GM10847 (cell line): ENCODE measurements around the gene HTR7.

Experiments
- POLR2A ChIP-seq: IDR thresholded peaks from 2 replicates; pipeline ENCODE4 v1.6.1; 2011; ENCODE audit not compliant: insufficient read length; ENCODE audit errors: extremely low read depth

HTR7 gene

DNA sequence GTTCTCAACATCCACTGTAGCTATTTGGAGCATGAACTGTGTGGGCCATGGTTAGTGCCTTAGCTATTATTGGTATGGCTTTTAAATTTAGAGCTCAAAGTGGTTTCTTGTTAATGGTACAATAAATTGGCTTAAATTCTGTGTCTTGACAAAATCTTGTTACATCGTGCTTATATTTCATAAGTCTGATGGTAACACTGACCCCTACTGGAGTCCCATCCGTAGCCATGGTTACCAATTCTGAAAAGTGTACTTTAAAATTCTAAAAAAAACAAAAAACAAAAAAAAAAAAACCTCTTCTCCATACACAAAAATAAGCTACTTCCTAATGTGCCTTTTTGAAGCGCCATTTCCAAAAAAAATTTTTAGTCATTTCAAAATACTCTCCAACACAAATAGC, 7.6 kb upstream of the HTR7 start:
- no peak for TF ChIP-seq POLR2A

DNA sequence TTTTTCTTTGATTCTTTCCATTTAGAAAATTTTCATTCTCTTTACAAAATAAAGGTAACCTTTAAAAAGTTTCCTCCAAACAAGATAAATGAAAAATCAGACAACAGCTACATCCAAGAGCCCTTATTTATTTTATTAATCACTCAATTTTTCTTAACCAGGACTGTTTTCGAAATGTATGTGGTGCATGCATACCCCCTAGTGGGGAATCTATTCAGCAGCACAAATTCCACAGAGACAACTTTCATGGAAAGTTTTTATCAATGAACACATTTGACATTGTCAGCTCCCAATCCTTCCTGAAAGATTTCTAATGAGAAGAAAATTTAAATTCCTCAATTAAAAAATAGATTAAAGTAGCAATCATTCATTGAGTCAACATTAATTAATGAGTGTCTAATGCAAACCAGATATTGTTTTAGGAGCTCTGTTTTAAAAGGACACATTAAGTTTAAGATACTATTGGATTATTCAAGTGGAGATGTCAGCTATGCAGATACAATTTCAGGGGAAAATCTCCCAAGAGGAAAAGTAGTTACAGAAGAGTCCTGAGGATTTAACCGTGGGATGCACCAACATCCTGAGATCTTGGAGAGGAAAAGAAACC, 5.2 kb upstream of the HTR7 start:
- no peak for TF ChIP-seq POLR2A

DNA sequence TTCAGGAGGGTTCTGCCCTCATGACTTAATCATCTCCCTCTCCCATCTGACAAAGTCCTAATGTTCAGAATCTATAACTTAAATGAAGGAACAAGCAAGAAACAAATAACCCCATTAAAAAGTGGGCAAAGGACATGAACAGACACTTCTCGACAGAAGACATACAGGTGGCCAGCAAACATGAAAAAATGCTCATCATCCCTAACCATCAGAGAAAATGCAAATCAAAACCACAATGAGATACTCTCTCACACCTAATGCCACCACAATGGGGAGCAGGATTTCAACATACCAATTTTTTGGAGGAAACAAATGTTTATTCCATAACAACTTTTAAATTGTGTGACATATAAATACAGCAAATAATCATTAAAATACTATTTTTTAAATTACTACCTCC, 3.0 kb upstream of the HTR7 start:
- no peak for TF ChIP-seq POLR2A

DNA sequence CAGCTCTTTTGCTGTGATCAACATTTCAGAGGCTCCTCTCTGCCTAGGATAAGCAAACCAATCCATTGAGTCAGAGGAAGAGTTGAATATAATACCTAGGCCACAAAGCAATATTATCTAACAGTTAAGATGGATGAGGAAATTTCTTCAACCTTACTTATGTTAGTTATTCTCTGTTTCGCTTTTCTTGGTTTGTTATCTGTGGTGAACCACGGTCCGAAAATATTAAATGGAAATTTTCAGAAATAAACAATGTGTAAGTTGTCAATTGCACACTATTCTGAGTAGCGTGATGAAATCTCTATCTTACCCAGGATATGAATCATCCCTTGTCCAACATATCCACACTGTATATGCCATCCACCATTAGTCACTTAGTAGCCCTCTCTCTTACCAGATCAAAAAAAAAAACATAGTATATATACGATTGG, 1.5 kb upstream of the HTR7 start:
- TF ChIP-seq POLR2A, result no peak

DNA sequence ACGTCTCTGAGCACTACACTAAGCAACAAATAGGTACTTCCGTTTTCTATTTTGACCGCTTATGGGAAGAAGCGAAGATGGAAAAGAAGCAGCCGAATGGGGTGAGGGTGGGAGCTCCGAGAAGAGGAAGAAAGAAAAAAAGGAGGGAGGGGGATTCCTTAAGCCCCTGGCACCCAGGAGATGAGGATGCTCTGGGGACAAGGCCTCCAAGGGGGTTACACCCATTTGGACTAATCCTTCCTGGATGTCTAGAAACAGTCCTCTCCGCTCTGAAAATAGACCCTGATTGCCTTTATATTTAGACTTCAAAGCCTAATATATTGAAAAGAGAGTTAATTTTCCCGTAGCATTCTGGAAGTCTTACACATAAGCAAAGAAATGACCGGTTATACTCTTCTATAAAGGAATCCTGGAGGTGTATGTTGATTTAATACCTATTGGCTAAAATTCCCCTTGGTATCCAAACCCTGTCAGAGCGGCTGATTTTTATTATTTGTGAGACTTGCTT, 676 bp upstream of the HTR7 start:
- TF ChIP-seq POLR2A, result no peak

DNA sequence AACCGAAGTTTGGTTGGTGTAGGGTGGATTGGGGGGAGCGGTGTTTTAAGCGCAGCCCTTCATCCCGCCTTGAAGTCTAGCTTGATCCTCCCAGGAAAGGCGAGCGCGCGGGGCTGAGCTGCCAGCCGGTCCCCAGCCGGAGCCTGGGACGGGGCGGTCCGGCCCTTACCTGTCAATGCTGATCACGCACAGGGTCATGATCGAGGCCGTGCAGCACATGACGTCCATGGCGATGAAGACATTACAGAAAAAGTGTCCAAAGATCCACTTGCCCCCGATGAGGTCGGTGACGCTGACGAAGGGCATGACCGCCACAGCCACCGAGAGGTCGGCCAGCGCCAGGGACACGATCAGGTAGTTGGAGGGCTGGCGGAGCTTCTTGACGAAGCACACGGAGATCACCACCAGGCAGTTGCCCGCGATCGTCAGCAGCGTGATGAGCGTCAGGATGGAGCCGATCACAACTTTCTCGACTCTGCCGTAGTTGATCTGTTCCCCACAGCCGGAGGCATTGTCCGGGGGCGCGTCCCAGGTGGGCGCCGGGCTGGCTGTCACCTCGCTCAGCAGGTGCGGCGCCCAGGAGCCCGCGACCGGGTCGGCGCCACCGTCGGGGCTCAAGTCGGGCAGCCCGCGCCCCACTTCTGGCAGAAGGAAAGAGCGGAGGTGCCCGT, 740 bp downstream of the HTR7 start:
- no peak for TF ChIP-seq POLR2A

DNA sequence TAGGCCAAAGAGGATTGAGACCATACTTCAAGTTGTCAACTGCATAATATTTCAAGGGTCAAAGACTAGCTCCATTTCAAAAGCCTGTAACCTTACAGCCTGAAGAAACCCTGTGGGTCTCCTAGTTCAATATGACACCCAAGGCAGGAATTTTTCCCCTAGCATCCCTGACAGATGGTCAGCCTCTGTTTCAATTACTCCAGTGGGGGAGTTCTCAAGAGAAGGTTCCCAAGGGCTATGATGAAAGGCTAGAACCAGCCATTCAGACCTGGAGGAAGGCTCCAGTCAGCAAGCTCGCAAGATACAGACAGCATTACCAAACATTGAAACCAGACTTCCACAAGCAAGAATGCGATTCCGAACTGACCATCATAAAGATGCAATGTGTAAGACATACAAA, 1.6 kb downstream of the HTR7 start:
- TF ChIP-seq POLR2A, result no peak

DNA sequence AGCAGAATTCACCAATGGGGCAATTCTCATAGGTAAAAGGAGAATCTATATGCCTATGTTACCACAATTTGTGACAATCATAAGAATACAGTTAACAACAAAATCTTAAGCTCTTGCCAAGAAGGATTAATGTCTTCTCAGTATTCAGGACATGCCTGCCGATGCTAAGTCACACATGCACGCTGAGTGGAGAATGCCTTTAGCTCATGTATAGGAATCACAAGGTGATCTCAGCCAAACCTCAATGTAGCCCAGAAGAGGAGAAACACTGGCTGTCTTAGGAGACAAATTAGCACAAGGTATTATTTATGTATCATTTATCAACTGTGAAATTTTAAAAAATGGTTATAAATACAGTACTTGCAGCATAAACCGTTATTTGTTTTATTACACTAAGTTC, 2.7 kb downstream of the HTR7 start:
- TF ChIP-seq POLR2A, result no peak

DNA sequence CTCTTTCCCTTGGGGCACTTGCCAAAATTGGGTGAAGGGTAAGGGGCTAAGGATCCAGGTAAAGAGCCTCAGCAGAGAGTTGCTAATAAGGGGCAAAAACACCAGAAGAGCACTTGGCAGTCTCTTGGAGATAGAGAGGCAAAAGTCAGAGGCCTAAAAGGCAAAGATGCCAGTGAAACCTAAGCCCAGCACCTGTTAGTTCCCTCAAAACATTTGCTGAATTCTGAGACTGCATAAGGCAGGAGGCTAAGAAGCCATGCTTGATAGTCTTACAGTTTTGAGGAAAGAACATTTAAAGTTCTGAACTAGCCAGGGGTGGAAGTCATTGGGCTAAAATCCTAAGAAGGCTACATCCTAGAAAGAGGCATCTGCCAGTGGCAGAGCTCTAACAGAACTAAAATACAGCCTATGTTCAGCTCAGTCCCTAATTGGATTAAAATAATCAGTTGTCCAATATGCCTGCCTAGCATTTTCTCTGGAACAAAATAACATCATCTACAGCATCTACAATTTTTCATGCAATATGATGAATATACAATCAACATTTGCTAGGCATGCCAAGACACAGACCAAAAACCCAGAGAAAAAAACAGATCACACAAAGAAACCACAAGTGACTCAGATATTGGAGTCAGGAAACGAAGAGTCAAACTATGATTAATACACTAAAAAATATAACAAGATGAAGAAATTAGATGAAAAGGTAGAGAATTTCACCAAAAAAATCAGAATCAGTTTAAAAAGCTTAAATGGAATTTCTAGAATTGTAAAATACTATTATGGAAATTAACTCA, 7.7 kb downstream of the HTR7 start:
- TF ChIP-seq POLR2A, result no peak

DNA sequence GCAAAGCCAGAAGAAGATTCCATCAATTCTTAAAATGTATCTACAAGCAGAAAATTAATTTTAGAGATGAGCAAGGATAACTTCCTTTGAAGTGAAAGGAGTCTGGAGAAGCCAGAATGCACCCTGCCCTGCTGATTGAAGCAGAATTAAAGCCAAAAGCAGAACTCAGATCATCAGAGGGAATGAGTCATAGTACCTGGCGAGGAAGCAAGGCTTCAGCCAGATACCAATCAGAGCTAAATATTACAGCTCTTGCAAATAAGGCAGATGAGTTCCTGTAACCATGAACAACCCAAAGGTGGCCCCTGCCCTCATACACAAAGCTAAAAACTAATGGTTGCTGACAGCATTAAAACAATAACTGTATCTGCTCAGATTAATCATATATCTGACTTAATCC, 10.4 kb downstream of the HTR7 start:
- TF ChIP-seq POLR2A, result no peak

DNA sequence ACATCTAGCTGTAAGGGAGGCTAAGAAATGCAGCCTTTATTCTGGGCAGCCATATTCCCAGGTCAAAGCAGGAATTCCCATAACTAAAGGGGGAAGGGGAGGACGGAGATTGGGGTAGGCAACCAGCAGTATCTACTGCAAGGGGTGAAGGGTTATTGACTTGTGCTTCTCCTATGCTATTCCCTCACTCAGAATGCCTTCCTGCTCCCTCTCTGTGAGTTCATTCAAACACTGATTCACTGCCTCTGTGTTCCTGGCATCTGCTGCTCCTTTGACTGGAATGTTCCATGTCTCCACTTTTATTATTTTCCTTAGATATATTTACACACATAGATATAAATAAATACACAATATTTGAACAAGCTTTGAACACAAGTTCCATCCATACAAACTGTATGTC, 11.1 kb downstream of the HTR7 start:
- TF ChIP-seq POLR2A, result no peak

DNA sequence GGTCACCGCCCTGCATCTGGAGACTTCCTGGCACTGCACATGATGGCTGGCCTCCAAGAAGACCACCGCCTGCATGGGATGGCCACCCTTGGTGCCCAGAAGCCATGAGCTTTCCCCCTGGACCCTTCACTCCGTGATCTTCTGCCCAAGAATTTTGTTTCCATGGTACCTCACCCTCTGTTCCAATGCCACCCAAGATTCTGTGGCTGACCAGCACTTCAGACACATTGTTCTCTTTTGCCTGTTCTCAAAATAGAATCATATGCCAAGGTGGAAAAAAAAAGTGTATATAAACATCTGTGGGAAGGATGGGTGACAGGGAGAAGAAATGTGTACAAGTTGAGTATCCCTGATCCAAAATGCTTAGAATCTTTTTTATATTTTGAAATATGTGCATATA, 12.1 kb downstream of the HTR7 start:
- no peak for TF ChIP-seq POLR2A

DNA sequence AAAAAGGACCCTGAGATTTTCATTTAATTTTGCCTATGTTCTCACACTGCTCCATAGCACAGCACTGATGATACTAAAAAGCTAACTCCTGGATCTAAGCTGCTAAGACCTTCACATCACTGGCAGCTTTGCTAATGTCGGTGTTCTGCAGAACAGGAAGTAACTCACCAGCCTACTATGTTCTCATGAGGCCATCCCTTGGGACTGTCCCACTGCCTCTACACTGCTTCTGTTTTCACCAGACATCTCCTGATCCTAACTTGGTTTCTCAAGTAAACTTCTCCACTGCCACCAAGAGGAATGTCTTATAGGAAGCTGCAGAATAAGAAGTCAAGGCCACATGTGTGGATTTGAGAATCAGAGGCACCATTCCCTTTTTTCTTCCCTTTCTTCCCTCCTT, 15.1 kb downstream of the HTR7 start:
- TF ChIP-seq POLR2A, result no peak

DNA sequence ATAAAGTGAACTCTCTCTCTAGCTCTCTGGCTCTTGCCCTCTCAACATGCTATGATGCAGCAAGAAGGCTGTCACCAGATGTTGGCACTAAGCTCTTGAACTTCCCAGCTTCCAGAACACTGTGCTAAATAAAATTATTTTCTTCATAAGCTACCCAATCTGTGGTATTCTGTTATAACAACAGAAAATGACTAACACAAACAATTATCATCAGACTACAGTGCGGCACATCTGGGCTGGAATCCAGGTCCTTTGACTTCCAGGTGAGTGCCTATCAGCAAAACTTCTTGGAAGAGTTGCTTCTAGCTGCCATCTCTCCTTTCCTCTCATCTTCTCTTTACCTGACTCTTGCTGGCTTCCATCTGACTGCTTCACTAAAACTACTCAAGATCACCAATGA, 20.4 kb downstream of the HTR7 start:
- no peak for TF ChIP-seq POLR2A

DNA sequence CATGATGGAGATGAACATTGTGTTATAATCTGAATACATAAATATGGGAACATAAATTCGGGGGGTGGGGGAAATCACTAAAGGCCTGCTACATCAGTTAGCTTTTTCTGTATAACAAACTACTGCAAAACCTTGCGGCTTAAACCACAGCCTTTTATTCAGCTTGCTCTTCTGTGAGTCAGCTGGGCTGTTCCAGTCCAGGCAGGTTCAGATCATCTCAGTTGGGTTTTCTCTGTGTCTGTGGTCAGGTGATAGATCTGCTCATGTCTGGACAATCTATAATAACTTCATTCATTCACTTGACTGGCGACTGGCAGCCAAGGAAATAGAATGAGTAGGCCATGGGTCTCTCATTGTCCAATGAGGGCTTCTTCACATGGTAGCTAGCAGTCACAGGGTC, 23.5 kb downstream of the HTR7 start:
- no peak for TF ChIP-seq POLR2A

DNA sequence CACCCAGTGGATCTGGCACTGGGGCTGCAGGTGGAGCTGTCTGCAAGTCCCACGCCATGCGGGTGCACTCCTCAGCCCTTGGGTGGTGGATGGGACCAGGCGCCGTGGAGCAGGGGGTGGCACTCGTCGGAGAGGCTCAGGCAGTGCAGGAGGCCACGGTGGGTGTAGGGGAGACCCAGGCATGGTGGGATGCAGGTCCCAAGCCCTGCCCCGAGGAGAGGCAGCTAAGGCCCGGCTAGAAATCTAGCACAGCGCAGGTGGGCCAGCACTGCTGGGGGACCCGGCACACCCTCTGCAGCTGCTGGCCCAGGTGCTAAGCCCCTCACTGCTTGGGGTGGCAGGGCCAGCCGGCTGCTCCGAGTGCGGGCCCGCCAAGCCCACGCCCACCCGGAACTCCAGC, 25.7 kb downstream of the HTR7 start:
- TF ChIP-seq POLR2A, result no peak
